MM.1S (cell line): ENCODE results near the gene FCGR1A.
"Not testable (repeated sequence)": the region's sequence is repeated elsewhere in the genome, so short reads cannot be mapped to it uniquely, and the experiment has no call there.

Source experiments
- EZH2 ChIP-seq: fragments of 300-600 bp; sonication (generic); optimal IDR thresholded peaks from 2 replicates; pipeline ENCODE3; 2017; ENCODE audit warnings: low read depth, mild to moderate bottlenecking, antibody characterized with exemption, low read length, mixed read lengths
- EZH2phosphoT487 ChIP-seq: fragments of 300-600 bp; sonication (generic); IDR thresholded peaks from 2 replicates; pipeline ENCODE4 v1.6.1; 2018; ENCODE audit warnings: antibody characterized with exemption, low read length
- TF ChIP-seq, protein P1 (sequence below): fragments of 300-600 bp; sonication (generic); IDR thresholded peaks from 2 replicates; pipeline ENCODE4 v1.5.1; 2016; ENCODE audit warnings: antibody characterized with exemption, low read length, mixed read lengths

DNA sequence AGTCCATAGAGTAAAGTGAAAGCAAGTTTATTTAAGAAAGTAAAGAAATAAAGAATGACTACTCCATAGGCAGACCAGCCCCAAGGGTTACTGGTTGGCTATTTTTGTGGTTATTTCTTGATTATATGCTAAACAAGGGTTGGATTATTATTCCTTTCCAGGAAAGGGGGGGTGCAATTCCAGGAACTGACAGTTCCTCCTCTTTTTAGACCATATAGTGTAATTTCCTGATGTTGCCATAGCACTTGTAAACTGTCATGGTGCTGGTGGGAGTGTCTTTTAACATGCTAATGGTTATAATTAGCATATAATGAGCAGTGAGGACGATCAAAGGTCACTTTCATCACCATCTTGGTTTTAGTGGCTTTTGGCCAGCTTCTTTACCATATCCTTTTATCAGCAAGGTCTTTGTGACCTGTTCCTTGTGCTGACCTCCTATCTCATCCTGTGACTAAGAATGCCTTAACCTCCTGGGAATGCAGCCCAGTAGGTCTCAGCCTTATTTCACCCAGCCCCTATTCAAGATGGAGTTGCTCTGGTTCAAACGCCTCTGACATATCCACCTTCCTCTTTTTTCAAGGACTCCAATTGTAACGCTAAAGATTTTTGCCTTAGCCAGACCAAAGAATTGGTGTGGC lies 6.9 kb upstream of the FCGR1A start:
- TF ChIP-seq EZH2phosphoT487, EZH2: not testable (repeated sequence)
- TF ChIP-seq, protein P1, sequence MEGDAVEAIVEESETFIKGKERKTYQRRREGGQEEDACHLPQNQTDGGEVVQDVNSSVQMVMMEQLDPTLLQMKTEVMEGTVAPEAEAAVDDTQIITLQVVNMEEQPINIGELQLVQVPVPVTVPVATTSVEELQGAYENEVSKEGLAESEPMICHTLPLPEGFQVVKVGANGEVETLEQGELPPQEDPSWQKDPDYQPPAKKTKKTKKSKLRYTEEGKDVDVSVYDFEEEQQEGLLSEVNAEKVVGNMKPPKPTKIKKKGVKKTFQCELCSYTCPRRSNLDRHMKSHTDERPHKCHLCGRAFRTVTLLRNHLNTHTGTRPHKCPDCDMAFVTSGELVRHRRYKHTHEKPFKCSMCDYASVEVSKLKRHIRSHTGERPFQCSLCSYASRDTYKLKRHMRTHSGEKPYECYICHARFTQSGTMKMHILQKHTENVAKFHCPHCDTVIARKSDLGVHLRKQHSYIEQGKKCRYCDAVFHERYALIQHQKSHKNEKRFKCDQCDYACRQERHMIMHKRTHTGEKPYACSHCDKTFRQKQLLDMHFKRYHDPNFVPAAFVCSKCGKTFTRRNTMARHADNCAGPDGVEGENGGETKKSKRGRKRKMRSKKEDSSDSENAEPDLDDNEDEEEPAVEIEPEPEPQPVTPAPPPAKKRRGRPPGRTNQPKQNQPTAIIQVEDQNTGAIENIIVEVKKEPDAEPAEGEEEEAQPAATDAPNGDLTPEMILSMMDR: not testable (repeated sequence)
